IMR-90 (cell line): ENCODE data around the gene MERTK.

Experiments
- CTCF ChIP-seq: conservative IDR thresholded peaks from 2 replicates; pipeline ENCODE4 v1.5.1; 2012; ENCODE audit warnings: mild to moderate bottlenecking, low read depth, low read length, improper control_type of control experiment
- MXI1 ChIP-seq: IDR thresholded peaks from 2 replicates; pipeline ENCODE4 v1.6.1; 2012; ENCODE audit warnings: low read depth, mild to moderate bottlenecking, low read length, moderate library complexity, borderline replicate concordance
- RAD21 ChIP-seq: IDR thresholded peaks from 2 replicates; pipeline ENCODE4 v1.6.1; 2012; ENCODE audit warnings: low read length, improper control_type of control experiment
- RFX5 ChIP-seq: IDR thresholded peaks from 2 replicates; pipeline ENCODE4 v1.8.0; 2012; ENCODE audit warnings: low read depth, mild to moderate bottlenecking, low read length, moderate library complexity

DNA sequence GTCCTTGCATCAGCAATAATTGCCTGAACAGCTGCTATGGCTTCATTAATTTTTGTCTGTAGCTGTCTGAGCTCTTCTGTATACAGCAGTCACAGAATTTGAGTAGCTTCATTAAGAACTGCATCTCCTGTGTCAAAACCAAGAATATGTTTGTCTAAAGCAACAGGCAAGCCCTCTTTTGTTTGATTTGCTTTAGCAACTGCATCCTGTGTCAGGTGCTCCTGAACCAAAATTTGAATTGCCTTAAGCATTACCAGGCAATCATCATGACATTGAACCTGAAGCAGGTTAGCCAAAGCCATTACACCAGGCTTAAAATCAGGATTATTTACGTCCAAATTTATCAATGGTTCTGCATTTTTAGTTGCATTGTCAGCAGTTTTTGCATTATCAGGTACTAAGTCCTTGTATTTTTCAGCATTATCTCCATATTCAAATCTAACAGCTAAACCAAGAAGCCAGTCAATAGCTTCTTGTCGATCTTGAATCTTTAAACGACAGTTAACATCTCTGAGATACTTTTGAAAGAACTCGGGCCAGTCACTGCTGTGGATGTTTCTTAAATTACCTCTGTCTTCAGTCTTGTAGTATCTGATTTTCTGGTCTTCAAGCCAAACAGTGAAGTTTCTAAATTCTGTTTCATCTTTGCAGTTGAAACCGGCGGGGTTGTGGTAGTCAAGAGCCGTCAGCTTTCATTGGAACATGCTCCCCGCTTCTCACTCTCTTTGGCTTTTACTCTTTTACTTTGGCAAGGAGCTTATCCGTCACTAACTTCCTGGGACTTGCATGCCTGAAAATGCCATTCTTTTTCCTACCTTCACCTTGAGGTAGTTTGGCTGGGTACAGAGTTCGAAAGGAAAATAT lies 42.2 kb downstream of the MERTK start:
- TF ChIP-seq CTCF (no peak), MXI1 (no peak), RAD21 (no peak), RFX5 (no peak)
